Measurements from ENCODE around the gene LRRK1.

DNA sequence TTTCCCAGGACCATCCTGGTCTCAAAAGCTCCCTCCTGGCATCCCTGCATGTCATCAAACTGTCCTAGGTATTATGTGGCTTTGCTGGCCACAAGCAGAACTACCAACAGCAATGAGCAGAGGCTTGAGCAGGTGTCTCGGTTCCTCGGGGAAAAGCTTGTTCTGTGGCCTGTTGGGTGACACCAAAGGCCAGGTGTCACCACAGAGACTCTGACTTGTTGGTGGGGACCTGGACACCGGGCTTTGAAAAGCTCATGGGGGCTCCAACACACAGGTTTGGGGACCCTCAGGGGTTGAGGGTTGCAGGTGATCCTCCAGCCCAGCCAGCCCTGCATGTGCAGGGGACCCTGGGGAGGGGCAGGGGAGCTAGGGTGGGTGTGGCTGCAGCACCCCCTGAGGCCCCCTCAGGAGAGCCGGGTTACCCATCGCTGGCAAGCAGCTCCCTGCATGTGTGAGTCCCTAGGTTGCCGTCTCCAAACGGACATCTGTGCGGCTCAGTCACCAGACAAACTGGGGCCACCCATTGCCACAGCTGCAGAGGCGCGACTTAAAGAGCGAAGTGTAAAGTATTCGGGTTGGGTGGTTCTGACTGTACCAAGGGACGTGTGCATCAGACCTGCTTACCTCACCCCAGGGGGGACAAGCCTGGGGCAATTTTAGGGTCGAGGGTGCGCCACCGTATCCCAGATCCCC is 192.6 kb downstream of the LRRK1 start:
- TF ChIP-seq, protein P1, sequence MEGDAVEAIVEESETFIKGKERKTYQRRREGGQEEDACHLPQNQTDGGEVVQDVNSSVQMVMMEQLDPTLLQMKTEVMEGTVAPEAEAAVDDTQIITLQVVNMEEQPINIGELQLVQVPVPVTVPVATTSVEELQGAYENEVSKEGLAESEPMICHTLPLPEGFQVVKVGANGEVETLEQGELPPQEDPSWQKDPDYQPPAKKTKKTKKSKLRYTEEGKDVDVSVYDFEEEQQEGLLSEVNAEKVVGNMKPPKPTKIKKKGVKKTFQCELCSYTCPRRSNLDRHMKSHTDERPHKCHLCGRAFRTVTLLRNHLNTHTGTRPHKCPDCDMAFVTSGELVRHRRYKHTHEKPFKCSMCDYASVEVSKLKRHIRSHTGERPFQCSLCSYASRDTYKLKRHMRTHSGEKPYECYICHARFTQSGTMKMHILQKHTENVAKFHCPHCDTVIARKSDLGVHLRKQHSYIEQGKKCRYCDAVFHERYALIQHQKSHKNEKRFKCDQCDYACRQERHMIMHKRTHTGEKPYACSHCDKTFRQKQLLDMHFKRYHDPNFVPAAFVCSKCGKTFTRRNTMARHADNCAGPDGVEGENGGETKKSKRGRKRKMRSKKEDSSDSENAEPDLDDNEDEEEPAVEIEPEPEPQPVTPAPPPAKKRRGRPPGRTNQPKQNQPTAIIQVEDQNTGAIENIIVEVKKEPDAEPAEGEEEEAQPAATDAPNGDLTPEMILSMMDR (conservative IDR thresholded peaks at IDR 0.05 in 1 of 2, IDR thresholded peaks at IDR 0.05 in 1 of 2; ENCODE audit: extremely low read depth in 1 of 2, insufficient read depth in 1 of 2, low read depth in 1 of 2, low read length in 2 of 2): no peak
- no peak for TF ChIP-seq EZH2 (IDR thresholded peaks at IDR 0.05; ENCODE audit: borderline replicate concordance, low read length)

Measured in mammary epithelial cell (primary cell).